WTC11 (cell line): ENCODE results near the gene USP17L29.
"Not testable (repeated sequence)": the region's sequence is repeated elsewhere in the genome, so short reads cannot be mapped to it uniquely, and the experiment has no call there.

Experiments used
- CTCF ChIP-seq: fragments of 200-600 bp; IDR thresholded peaks from 2 replicates; pipeline ENCODE4 v1.8.0; 2022; ENCODE audit warnings: antibody characterized with exemption
- ESRRA ChIP-seq: sonication (generic); formaldehyde crosslinking; IDR thresholded peaks from 2 replicates; pipeline ENCODE4 v1.8.1; 2022; ENCODE audit warnings: mild to moderate bottlenecking, missing genetic modification reagents, borderline replicate concordance
- FOXK1 ChIP-seq: sonication (generic); formaldehyde crosslinking; IDR thresholded peaks from 2 replicates; pipeline ENCODE4 v1.8.0; 2022; ENCODE audit warnings: mild to moderate bottlenecking, moderate library complexity, missing genetic modification reagents
- ZBTB21 ChIP-seq: sonication (generic); formaldehyde crosslinking; IDR thresholded peaks from 2 replicates; pipeline ENCODE4 v1.8.1; 2023; ENCODE audit warnings: mild to moderate bottlenecking, missing genetic modification reagents, borderline replicate concordance
- TF ChIP-seq, protein P1 (sequence below): sonication (generic); formaldehyde crosslinking; conservative IDR thresholded peaks from 2 replicates; pipeline ENCODE4 v1.8.1; 2023; ENCODE audit warnings: mild to moderate bottlenecking, low read depth, missing genetic modification reagents, moderate library complexity
- TF ChIP-seq, protein P2 (sequence below): sonication (generic); formaldehyde crosslinking; IDR thresholded peaks from 2 replicates; pipeline ENCODE4 v1.8.0; 2022; ENCODE audit warnings: mild to moderate bottlenecking, missing genetic modification reagents

DNA sequence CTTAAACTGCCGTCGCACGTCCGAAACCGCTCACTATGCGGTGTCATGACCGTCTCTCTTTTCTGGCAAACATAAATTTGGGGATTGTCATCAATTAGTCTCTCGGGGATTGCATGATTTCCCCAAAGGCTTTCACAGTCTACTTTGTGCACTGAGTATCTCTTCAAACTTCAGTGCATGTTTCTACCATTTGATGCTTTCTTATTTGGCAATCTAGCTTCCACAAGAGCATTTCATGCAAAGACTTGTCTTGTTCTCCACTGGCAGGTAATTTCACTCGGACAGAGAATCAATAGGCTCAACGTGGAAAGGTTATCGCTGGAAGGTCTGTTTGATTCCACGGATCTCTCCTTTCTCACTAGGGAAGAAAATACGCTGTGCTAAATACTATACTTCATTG, 29.2 kb upstream of the USP17L29 start:
- TF ChIP-seq FOXK1; ESRRA (CRISPR knock-in tag); CTCF; ZBTB21 (CRISPR knock-in tag): not testable (repeated sequence)
- TF ChIP-seq, protein P1, sequence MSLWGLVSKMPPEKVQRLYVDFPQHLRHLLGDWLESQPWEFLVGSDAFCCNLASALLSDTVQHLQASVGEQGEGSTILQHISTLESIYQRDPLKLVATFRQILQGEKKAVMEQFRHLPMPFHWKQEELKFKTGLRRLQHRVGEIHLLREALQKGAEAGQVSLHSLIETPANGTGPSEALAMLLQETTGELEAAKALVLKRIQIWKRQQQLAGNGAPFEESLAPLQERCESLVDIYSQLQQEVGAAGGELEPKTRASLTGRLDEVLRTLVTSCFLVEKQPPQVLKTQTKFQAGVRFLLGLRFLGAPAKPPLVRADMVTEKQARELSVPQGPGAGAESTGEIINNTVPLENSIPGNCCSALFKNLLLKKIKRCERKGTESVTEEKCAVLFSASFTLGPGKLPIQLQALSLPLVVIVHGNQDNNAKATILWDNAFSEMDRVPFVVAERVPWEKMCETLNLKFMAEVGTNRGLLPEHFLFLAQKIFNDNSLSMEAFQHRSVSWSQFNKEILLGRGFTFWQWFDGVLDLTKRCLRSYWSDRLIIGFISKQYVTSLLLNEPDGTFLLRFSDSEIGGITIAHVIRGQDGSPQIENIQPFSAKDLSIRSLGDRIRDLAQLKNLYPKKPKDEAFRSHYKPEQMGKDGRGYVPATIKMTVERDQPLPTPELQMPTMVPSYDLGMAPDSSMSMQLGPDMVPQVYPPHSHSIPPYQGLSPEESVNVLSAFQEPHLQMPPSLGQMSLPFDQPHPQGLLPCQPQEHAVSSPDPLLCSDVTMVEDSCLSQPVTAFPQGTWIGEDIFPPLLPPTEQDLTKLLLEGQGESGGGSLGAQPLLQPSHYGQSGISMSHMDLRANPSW (CRISPR knock-in tag), result not testable (repeated sequence)
- TF ChIP-seq, protein P2, sequence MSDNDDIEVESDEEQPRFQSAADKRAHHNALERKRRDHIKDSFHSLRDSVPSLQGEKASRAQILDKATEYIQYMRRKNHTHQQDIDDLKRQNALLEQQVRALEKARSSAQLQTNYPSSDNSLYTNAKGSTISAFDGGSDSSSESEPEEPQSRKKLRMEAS (CRISPR knock-in tag), result not testable (repeated sequence)
